Stimulated activated CD8-positive, alpha-beta memory T cell treated with anti-CD3 and anti-CD28 coated beads, Interleukin-15, amount 100 ng/mL, for 24 hours (primary cell): ENCODE measurements around the gene GRHL3.
"Not testable (repeated sequence)": the region's sequence is repeated elsewhere in the genome, so short reads cannot be mapped to it uniquely, and the experiment has no call there.

Experiments used
- DNase-seq: peaks from one replicate; pipeline ENCODE4 v3.0.0-alpha.2; 2020; ENCODE audit warnings: low read depth

GRHL3 gene

DNA sequence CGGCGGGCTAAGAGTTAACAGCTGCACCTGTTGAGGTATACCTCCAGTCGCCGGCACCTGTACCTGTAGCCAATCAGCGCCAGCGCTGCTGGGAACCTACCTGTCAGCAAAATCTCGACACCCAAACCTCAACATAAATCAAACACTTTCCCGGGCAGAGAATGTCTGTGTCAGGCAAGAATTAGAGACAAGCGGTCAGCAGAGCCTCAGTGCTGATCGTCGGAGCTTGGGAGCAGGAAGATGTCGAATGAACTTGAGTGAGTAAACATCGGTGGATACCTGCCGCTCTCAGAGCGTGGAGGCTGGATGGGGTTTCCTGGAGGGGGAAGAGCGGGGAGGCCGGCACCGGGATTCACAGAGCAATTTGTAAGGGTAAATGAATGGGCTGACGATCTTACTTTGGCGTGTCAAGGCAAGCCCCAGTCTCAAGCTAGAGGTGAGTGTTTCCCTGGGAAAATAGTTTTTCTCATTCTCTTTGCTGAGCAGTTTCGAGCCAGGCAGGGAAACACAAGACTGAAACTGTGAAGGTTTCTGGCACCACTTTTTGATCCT lies at the start of gene GRHL3:
Gene GRHL3, plus strand, starts transcription at position 46 of the 552 bp plus-strand sequence. Its CDS starts 195 bp downstream, at position 241.
- DNase-seq = no peak

DNA sequence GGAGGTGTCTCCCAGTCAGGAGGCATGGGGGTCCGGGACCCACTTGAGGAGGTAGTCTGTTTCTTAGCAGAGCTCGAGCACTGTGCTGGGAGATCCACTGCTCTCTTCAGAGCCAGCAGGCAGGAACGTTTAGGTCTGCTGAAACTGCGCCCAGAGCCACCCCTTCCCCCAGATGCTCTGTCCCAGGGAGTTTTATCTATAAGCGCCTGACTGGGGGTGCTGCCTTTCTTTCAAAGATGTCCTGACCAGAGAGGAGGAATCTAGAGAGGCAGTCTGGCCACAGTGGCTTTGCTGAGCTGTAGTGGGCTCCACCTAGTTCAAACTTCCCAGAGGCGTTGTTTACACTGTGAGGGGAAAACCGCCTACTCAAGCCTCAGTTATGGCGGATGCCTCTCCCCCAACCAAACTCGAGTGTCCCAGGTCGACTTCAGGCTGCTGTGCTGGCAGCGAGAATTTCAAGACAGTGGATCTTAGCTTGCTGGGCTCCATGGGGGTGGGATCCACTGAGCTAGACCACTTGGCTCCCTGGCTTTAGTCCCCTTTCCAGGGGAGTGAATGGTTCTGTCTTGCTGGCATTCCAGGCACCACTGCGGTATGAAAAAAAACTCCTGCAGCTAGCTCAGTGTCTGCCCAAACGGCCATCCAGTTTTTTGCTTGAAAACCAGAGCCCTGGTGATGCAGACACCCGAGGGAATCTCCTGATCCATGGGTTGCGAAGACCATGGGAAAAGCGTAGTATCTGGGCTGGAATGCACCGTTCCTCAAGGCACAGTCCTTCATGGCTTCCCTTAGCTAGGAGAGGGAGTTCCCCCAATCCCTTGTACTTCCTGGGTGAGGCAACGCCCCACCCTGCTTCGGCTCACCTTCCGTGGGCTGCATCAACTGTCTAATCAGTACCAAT lies 44.7 kb upstream of the GRHL3 start:
- DNase-seq = not testable (repeated sequence)

DNA sequence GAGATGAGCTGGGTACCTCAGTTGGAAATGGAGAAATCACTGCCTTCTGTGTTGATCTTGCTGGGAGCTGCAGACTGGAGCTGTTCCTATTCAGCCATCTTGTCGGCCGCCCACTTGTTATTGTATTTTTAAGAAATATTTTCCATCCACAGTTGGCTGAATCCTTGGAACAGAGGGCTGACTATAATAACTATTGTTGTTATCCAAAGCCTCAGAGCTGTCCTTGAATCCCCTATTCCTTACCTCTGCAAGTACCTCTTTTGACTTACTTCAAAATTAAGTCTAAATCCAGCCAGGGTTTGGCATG lies 44.1 kb upstream of the GRHL3 start:
- DNase-seq = no peak

DNA sequence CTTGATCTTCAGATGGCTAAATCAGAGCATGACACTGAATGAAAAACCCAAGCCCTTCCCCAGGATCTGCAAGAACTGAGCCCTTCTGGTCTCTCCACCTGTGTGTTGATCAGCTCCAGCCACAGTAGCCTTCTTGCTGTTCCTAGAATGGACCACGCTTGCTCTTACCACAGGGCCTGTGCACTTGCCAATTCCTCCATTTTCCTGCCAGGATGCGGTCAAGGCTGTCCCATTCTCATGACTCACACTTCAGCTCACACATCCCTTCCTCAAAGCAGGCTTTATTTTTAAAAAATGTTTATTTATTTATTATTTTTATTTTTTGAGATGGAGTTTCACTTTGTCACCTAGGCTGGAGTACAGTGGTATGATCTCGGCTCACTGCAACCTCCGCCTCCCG lies 43.6 kb upstream of the GRHL3 start:
- DNase-seq = no peak

DNA sequence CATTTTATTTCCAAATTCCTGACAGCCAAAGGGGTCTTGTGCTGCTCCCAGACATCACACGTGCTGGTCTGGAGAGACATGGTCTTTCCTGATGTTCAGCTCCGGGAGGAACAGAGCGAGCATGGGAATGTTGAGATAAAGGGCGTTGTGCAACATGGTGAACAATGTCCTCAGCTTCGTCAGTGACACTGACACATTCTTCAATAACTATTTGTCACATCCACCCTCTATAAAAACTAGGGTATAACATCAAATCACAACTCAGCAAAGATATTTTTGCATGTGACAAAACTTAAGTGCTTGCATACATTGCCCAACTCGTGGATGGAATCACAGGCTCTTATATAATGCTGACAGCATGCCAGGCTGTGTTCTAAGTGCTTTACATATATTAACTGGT lies 42.4 kb upstream of the GRHL3 start:
- DNase-seq = no peak

DNA sequence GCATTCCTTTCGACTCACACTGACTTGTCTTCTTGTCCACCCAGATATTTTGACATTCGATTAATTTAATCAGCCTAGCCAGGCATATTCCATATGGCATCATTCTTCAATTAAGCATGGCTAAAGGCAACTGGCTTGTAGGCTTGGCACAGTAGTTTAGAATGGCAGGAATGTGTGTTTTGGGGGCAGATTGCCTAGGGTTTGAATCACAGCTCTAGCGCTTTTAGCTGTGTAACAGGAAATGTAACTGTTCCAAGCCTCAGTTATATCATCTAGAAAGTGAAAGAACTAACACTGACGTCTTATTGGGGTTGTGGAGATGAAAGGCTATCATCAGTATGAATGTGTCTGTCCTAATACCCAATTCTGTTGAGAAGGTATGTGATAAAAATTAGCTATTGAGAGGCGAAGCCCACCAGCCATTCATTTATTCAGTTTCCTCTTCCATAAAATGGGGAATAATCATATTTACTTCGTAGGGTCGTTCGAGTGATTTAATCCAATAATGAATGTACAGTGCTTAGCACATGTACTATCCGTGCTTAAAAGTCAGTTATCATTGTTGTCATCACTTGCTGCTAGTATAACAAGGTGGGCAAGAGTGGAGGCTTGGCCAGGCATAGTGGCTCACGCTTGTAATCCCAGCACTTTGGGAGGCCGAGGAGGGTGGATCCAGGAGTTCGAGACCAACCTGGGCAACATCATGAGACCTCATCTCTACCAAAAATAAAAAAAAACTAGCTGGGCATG lies 41.6 kb upstream of the GRHL3 start:
- no peak for DNase-seq

DNA sequence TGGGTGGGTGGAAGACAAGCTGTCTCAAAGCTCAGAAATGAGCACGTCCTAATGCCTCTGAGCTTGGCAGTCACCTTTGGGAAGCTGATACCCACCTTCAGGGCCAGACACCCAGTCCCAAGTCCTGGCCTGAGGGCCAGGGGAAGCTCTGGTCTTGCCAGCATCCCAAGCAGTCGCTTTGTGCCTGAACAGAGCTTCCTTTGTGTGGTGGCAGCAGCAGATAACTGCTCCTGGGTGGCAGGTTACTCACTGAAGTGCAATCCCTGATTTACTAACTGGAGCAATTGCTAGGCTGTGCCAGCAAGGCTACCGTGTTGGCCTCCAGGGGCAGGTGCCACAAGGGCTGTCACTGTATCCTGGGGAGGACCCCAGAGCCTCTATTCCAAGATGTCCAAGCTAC lies 40.4 kb upstream of the GRHL3 start:
- no peak for DNase-seq

DNA sequence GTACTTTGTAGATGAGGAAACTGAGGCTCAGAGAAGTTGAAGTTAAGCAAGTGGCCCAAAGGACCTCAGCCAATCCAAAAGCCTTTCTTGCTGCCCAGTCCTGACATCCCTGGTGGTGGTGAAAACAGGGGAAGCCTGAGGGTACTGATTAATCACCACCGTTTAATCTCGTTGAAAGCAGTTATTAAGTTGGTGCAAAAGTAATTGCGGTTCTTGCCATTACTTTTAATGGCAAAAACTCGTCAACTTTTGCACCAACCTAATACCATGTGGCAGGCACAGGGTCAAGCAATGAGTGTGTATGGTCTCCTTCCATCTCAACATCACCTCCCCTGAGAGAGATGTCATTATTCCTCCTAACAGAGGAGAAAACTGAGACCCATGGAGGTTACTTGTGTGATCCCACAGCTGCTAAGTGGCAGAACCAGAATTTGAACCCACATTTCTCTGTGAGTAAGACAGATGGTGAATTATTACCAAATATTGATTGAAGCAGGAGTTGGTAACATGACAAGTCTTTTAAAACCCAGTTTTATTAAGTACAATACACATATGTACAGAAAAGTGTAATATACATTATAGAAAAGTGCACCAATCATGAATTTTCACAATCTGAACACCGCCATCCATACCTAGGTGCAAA lies 39.4 kb upstream of the GRHL3 start:
- DNase-seq = no peak

DNA sequence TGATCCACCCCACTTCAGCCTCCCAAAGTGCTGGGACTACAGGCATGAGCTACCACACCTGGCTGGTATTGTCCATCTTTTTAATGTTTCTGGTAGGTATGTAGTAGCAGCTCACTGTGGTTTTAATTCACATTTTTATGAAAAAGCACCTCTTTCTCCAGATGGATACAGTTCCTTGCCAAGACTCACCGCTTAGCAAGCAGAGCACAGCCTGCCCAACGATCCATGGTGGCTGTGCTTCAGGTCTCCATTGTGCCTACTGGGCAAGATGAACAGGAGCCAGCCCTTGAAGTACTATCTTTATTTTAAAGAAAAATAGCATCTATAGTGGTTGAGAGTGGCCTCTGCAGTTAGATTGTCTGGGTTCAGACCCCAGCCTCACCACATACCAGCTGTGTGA lies 37.6 kb upstream of the GRHL3 start:
- DNase-seq = no peak

DNA sequence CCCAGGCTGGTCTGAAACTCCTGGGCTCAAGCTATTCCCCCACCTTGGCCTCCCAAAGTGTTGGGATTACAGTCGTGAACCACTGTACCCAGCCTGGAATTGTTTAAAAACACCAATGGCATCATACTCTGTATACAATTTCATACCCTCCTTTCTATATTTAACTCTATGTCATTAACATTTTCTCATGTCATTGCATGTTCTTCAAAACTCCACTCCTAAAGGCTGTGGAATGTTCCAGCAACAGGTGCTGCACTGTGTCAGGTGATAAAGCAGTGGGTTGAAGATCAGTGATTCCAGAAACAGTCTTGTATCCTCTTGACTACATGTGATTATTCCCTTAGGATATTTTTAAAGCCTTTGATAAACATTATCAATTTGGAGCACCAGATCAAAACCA lies 36.7 kb upstream of the GRHL3 start:
- no peak for DNase-seq

DNA sequence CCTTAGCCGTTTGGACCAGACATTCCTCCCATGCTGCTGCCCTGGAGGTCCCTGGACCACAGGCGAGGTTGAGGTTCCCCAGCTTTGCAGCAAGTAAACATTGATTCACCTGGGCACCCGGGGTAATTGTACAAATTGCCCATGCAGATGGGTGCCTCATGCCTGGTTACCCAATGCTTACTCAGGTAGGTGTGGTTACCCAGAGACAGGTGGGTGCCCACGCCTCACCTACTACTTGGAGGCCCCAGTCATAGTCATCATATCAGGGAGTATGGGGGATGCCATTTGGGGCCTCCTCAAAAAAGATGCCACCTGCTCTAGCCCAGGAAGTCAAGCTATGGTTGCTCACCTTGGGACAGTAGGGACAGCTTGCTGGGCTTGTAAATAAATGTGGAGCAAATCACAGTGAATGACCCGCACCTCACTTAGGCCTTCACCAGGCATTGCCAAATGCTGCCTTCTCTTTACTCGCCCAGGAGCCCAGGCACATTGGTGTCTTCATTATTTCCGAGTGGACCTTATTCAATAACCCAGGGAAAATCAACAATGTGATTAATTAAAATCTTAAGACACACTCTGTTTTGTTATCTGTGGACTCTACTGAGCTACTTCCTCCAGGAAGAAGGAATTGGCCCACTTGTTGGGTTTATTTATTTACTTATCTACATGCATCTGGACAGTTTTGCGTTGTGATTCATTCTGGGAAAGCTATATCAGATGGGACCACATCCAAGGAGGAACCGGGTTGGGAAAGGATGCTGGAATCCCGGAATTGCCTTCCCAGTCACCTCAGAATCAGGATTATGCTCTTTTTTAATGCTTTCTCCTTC lies 35.6 kb upstream of the GRHL3 start:
- no peak for DNase-seq

DNA sequence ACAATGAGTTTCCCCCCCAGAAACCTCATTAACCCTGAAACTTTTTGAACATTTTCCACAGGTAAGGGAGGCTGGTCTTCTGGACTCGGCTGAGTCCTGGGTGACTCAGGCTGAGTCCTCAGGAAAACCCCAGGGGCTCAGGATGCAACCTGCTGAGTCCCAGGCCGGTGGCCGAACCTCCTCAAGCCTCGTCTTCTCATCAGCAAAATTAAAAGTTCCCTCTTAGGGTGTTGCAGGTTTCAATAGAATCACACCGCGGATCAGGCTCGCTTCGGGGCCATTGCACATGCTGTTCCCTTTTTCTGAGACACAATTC lies 35.0 kb upstream of the GRHL3 start:
- DNase-seq = no peak

DNA sequence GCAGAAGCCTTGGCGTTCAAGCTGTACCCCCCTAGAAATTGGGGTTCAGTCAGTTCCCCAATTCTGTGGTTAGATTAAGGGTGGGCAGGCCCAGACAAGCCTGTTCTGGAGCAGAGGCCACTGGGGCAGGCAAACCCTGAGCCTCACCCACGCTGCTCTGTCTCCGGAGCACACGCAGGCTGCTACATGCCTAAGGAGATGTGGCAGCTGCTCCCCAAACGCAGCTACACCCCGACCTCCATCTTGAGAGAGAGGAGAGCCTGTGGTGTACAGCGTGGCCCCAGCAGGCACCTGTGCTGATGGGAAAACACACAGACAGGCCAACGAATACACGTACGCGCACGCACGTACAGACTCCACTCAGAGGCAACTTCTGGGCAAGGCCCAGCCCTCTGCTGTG lies 33.9 kb upstream of the GRHL3 start:
- no peak for DNase-seq

DNA sequence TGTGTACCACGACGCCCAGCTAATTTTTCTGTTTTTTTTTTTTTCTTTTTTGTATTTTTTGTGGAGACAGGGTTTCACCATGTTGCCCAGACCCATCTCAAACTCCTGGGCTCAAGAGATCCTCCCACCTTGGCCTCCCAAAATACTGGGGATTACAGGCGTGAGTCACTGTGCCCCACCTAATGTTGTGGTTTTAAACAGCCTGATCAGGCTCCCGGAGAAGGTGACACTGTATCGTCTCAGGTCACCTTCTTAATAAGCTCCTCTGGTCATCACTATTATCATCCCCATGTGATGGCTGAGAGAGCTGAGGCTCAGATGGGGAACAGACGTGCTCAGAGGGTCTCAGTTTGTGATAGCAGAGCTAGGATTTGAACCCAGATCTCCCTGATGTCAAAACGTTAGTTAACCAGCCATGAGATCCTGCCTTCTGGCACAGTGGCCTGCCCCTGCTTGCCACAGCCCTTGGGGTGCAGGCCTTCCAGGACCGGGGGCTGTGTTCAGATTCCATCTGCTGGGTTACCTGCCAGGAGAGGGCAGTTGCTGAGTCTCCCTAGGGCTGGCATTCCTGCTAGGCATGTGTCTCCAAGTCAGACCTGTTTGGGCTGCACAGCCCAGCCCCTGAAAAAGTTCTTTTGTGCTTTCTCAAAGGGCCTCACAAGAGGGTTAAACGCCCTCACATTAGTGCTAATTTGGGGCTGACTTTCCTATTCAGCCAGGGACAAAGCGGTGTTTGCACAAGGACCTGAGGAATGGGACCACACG lies 32.7 kb upstream of the GRHL3 start:
- no peak for DNase-seq

DNA sequence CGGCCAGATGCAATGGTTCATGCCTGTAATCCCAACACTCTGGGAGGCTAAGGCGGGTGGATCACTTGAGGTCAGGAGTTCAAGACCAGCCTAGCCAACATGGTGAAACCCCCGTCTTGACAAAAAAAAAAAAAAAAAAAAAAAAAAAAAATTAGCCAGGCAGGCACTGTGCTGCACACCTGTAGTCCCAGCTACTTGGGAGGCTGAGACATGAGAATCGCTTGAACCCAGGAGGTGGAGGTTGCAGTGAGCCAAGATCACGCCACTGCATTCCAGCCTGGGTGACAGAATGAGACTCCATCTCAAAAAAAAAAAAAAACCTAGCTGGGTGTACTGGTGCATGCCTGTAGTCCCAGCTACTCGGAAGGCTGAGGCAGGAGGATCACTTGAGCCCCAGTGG lies 31.4 kb upstream of the GRHL3 start:
- DNase-seq = not testable (repeated sequence)

DNA sequence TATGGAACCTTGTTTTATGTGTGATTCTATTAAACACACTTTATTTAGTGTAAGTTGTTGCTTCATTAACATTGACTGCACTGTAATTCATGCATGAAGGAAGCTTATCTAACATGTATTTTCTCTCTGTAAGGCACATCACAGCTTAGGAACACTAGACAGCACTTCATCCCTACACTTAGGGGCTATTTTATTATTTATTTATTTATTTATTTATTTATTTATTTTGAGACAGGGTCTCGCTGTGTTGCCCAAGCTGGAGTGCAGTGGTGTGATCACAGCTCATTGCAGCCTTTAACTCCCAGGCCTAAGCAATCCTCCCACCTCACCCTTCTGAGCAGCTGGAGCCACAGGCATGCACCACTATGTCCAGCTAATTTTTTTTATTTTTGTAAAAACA lies 30.7 kb upstream of the GRHL3 start:
- no peak for DNase-seq

DNA sequence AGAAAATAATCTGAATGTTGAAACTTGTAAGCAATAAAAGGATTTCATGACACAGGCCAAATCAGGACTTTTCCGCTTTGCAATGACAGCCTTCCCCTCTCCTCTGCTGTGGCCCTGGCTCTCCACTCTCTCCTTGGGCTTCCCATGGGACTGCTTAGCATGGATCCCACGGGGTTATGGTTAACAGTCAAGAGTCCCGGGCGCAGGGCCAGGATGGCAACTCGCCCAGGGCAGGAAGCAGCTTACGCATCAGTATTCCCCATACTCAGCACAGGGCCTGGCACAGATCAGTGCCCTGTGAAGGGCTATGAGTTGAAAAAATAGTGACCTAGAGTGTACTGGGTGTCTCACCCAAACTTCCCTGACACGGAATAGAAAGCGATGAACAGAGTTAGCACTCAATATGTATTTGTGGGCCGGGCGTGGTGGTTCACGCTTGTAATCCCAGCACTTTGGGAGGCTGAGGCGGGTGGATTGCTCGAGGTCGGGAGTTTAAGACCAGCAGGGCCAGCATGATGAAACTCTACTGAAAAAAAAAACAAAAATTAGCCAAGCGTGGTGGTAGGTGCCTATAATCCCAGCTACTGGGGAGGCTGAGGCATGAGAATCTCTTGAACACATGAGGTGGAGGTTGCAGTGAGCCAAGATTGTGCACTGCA lies 29.1 kb upstream of the GRHL3 start:
- DNase-seq = no peak

DNA sequence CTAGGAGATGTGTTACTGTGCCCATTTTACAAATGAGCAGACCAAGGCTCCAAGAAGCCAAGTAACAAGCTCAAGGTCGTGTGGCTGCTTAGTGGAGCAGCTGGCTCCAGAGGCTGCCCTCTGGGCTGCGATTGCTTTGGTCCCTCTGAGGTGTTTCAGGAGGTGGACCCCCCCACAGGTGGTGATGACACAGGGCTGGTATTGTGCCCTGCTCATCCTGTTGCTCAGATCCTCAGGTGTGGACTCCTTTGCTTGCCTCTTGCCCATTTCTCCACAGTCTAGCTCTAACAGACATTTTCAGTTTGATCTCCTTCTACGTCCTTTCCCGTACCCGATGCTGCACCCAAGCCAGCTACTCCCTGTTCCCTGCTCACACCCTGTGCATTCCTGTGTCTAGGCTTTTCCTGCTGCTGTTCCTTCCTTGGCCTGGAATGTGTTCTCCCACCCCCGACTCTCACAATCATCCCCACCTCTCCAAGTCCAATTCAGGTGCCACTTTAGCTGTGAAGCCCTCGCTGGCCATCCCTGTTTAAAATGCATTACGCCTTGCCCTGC lies 28.1 kb upstream of the GRHL3 start:
- DNase-seq = no peak

DNA sequence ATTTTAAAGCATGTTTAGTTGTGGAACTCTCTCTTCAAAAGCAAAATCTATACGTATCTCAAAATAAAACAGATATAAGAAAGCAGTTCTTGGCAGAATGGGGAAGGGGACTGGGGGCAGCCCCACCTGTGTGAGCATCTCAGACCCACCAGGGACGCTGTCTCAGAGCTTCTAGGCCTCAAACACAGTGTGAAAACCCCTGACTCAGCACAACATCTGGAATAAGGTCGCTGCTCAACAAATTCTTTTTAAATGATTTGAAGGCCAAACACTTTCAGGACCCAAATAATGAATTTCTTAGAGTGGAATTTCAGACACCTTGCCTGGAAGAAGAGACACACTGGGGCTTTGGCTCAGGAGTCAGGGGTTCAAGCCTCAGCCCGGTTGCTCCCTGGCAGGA lies 27.1 kb upstream of the GRHL3 start:
- DNase-seq = no peak

DNA sequence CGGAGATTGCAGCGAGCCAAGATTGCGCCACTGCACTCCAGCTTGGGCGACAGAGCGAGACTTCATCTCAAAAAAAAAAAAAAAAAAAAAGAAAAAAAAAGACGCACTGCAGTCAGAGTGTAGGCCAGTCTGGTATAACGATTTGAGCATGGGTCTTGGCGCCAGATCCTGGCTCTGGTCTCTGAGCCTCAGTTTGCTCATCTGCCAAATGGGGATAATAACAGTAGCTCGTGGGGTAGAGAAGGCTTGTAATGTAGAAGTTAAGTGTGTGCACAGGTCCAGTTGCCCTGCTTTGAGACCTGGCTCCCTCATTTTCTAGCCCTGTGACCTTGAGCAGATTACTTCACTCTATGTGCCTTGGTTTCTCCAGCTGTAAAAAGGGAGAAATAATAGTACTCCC lies 26.3 kb upstream of the GRHL3 start:
- no peak for DNase-seq
